Skeletal muscle satellite cell (primary cell): ENCODE results near the gene RAPGEF5.

Experiments
- H3K27me3 ChIP-seq: 2 replicates; pipeline ENCODE4 v1.7.0; 2013; ENCODE audit warnings: low read length; ENCODE audit not compliant: control insufficient read depth, insufficient read depth
- H3K36me3 ChIP-seq: 2 replicates; pipeline ENCODE4 v1.7.0; 2013; ENCODE audit warnings: mild to moderate bottlenecking, control low read depth, low read length; ENCODE audit not compliant: insufficient read depth
- H3K4me1 ChIP-seq: 2 replicates; pipeline ENCODE4 v1.7.0; 2013; ENCODE audit warnings: low read length; ENCODE audit not compliant: control insufficient read depth, insufficient read depth
- H3K4me2 ChIP-seq: 2 replicates; pipeline ENCODE4 v1.7.0; 2013; ENCODE audit warnings: mild to moderate bottlenecking, low read length
- H3K4me3 ChIP-seq: 2 replicates; pipeline ENCODE4 v1.7.0; 2013; ENCODE audit warnings: low read length
- H3K9ac ChIP-seq: 2 replicates; pipeline ENCODE4 v1.7.0; 2013; ENCODE audit warnings: mild to moderate bottlenecking, low read depth, low read length, moderate library complexity
- H3K9me3 ChIP-seq: replicated peaks from 2 replicates; pipeline ENCODE4 v1.7.0; 2013; ENCODE audit warnings: mild to moderate bottlenecking, control low read depth, low read length

The RAPGEF5 gene

GRCh38 chr7:22296916-22297315, 60.0 kb downstream of the RAPGEF5 start:
- no peak overlapping the region for H3K4me2 ChIP-seq
- H3K27me3 ChIP-seq: no peaks in the 10 kb centered on the region
- no peak overlapping the region for H3K9ac ChIP-seq
- no peak overlapping the region for H3K4me3 ChIP-seq
- no peaks in the 10 kb centered on the region for H3K4me1 ChIP-seq
- no peaks in the 10 kb centered on the region for H3K9me3 ChIP-seq
- no peaks in the 10 kb centered on the region for H3K36me3 ChIP-seq

- H3K9me3 ChIP-seq: no peaks in the 10 kb centered on the region
- H3K4me2 ChIP-seq: no peak overlapping the region
- H3K4me1 ChIP-seq: no peaks in the 10 kb centered on the region
- no peak overlapping the region for H3K9ac ChIP-seq
- no peaks in the 10 kb centered on the region for H3K27me3 ChIP-seq
- no peaks in the 10 kb centered on the region for H3K36me3 ChIP-seq
- no peak overlapping the region for H3K4me3 ChIP-seq
Measured at GRCh38 chr7:22296265-22296566, 60.7 kb downstream of the RAPGEF5 start.

GRCh38 chr7:22295402-22296264, 61.3 kb downstream of the RAPGEF5 start:
- H3K36me3 ChIP-seq: no peaks in the 10 kb centered on the region
- H3K9ac ChIP-seq: no peak overlapping the region
- no peaks in the 10 kb centered on the region for H3K27me3 ChIP-seq
- no peaks in the 10 kb centered on the region for H3K9me3 ChIP-seq
- no peak overlapping the region for H3K4me2 ChIP-seq
- no peaks in the 10 kb centered on the region for H3K4me1 ChIP-seq
- H3K4me3 ChIP-seq: no peak overlapping the region

- Histone ChIP-seq H3K4me1 (no peaks in the 10 kb centered on the region), H3K4me3 (no peak overlapping the region), H3K9me3 (no peaks in the 10 kb centered on the region), H3K9ac (no peak overlapping the region), H3K4me2 (no peak overlapping the region), H3K27me3 (no peaks in the 10 kb centered on the region), H3K36me3 (no peaks in the 10 kb centered on the region)
Measured at GRCh38 chr7:22292531-22292930, 64.4 kb downstream of the RAPGEF5 start.

GRCh38 chr7:22291977-22292376, 65.0 kb downstream of the RAPGEF5 start:
- Histone ChIP-seq H3K9ac (no peak overlapping the region), H3K36me3 (no peaks in the 10 kb centered on the region), H3K4me1 (no peaks in the 10 kb centered on the region), H3K4me3 (no peak overlapping the region), H3K27me3 (no peaks in the 10 kb centered on the region), H3K4me2 (no peak overlapping the region), H3K9me3 (no peaks in the 10 kb centered on the region)

GRCh38 chr7:22288202-22288601, 68.8 kb downstream of the RAPGEF5 start:
- no peak overlapping the region for H3K4me2 ChIP-seq
- H3K27me3 ChIP-seq: no peaks in the 10 kb centered on the region
- no peaks in the 10 kb centered on the region for H3K9me3 ChIP-seq
- H3K9ac ChIP-seq: no peak overlapping the region
- H3K36me3 ChIP-seq: no peaks in the 10 kb centered on the region
- no peak overlapping the region for H3K4me3 ChIP-seq
- no peaks in the 10 kb centered on the region for H3K4me1 ChIP-seq

GRCh38 chr7:22287412-22287811, 69.5 kb downstream of the RAPGEF5 start:
- no peaks in the 10 kb centered on the region for H3K36me3 ChIP-seq
- no peaks in the 10 kb centered on the region for H3K4me1 ChIP-seq
- no peak overlapping the region for H3K9ac ChIP-seq
- H3K9me3 ChIP-seq: no peaks in the 10 kb centered on the region
- no peak overlapping the region for H3K4me2 ChIP-seq
- no peaks in the 10 kb centered on the region for H3K27me3 ChIP-seq
- no peak overlapping the region for H3K4me3 ChIP-seq

- Histone ChIP-seq H3K4me1 (no peaks in the 10 kb centered on the region), H3K4me3 (no peak overlapping the region), H3K9ac (no peak overlapping the region), H3K27me3 (no peaks in the 10 kb centered on the region), H3K9me3 (no peaks in the 10 kb centered on the region), H3K4me2 (no peak overlapping the region), H3K36me3 (no peaks in the 10 kb centered on the region)
Measured at GRCh38 chr7:22286436-22286835, 70.5 kb downstream of the RAPGEF5 start.

- no peaks in the 10 kb centered on the region for H3K27me3 ChIP-seq
- no peak overlapping the region for H3K9ac ChIP-seq
- no peaks in the 10 kb centered on the region for H3K9me3 ChIP-seq
- no peaks in the 10 kb centered on the region for H3K36me3 ChIP-seq
- no peaks in the 10 kb centered on the region for H3K4me1 ChIP-seq
- H3K4me2 ChIP-seq: no peak overlapping the region
- H3K4me3 ChIP-seq: no peak overlapping the region
Measured at GRCh38 chr7:22281481-22281880, 75.5 kb downstream of the RAPGEF5 start.

- no peaks in the 10 kb centered on the region for H3K9me3 ChIP-seq
- H3K4me1 ChIP-seq: no peaks in the 10 kb centered on the region
- no peak overlapping the region for H3K4me3 ChIP-seq
Measured at GRCh38 chr7:22280031-22280430, 76.9 kb downstream of the RAPGEF5 start.

GRCh38 chr7:22278660-22279059, 78.3 kb downstream of the RAPGEF5 start:
- Histone ChIP-seq H3K9me3 (no peaks in the 10 kb centered on the region), H3K4me2 (no peak overlapping the region), H3K4me1 (no peaks in the 10 kb centered on the region), H3K9ac (no peak overlapping the region), H3K27me3 (no peaks in the 10 kb centered on the region), H3K36me3 (no peaks in the 10 kb centered on the region), H3K4me3 (no peak overlapping the region)

More at GRCh38 chr7:22280031-22280430, 76.9 kb downstream of the RAPGEF5 start:
- Histone ChIP-seq H3K4me2 (no peak overlapping the region), H3K9ac (no peak overlapping the region), H3K27me3 (no peaks in the 10 kb centered on the region), H3K36me3 (no peaks in the 10 kb centered on the region)

- H3K9me3 ChIP-seq: no peaks in the 10 kb centered on the region
- no peak overlapping the region for H3K4me2 ChIP-seq
- no peak overlapping the region for H3K4me3 ChIP-seq
- H3K36me3 ChIP-seq: no peaks in the 10 kb centered on the region
- no peaks in the 10 kb centered on the region for H3K4me1 ChIP-seq
- H3K27me3 ChIP-seq: no peaks in the 10 kb centered on the region
- H3K9ac ChIP-seq: no peak overlapping the region
Measured at GRCh38 chr7:22277375-22277774, 79.6 kb downstream of the RAPGEF5 start.
